Stimulated activated CD8-positive, alpha-beta memory T cell treated with anti-CD3 and anti-CD28 coated beads, Interleukin-15, amount 100 ng/mL, for 48 hours (primary cell): ENCODE results near the gene REC8.

ENCODE experiments used
- DNase-seq, 2 donors: peaks; one replicate each; pipeline ENCODE4 v3.0.0-alpha.2; 2020; ENCODE audit warnings: low read depth in 2 of 2

Gene REC8, protein sequence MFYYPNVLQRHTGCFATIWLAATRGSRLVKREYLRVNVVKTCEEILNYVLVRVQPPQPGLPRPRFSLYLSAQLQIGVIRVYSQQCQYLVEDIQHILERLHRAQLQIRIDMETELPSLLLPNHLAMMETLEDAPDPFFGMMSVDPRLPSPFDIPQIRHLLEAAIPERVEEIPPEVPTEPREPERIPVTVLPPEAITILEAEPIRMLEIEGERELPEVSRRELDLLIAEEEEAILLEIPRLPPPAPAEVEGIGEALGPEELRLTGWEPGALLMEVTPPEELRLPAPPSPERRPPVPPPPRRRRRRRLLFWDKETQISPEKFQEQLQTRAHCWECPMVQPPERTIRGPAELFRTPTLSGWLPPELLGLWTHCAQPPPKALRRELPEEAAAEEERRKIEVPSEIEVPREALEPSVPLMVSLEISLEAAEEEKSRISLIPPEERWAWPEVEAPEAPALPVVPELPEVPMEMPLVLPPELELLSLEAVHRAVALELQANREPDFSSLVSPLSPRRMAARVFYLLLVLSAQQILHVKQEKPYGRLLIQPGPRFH

DNA sequence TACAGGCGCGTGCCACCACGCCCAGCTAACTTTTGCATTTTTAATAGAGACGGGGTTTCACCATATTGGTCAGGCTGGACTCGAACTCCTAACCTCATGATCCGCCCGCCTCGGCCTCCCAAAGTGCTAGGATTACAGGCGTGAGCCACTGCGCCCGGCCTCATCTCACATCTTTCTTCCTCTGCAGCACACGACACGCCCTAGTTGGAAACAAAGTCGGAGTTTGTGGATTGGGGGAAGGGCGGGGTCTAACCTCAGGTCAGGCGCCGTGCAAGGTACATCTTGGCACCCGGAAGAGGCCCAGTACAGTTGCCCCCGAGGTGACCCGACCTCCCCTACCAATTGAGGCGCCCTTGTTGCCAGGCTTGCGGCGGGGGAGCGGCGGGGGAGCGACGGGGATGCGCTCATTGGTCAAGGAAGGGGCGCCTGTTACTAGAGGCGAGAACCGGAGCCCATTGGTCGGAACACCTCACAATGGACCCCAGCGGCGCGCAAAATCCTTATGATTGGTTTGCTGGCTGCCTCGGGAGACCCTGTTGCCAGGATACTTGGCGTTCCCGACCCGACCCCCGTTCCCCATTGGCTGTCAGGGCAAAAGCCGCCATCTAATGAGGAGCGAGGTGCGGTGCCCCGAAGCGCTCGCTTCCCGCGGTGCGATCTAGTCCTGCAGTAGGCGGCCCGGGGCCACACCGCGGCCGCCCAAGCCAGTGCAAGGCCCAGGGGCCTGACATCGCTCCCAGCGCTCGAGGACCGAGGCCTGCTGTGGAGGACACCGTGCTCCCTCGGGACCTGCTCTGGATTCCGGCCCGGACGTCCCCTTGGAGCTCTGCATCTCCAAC is at the start of gene REC8:
REC8 (plus strand) TSS at position 659 of the 839 bp plus-strand sequence. CDS start 473 bp downstream, outside the sequence.
- DNase-seq = peak; percentile 58 to 79

GRCh38 chr14:24122416-24122815 is 49.5 kb upstream of the REC8 start:
- DNase-seq = no peak

GRCh38 chr14:24122898-24123297 is 49.0 kb upstream of the REC8 start:
- no peak for DNase-seq

GRCh38 chr14:24123424-24124417 is 48.2 kb upstream of the REC8 start:
- DNase-seq = no peak

GRCh38 chr14:24126939-24127338 is 44.9 kb upstream of the REC8 start:
- DNase-seq = no peak

DNA sequence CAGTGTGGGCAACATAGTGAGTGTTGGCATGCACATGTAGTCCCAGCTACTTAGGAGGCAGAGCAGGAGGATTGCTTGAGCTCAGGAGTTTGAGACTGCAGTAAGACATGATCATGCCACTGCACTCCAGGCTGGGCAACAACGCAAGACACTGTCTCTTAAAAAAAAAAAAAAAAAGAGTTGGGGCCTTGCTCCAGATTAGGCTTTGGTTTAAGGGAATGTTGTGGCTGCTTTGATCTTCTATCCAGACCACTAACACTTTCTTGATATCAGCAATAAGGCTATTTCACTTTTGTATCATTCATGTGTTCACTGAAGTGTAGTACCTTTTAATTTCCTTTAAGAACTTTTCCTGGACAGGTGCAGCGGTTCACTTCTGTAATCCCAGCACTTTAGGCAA is 44.2 kb upstream of the REC8 start:
- DNase-seq = no peak

DNA sequence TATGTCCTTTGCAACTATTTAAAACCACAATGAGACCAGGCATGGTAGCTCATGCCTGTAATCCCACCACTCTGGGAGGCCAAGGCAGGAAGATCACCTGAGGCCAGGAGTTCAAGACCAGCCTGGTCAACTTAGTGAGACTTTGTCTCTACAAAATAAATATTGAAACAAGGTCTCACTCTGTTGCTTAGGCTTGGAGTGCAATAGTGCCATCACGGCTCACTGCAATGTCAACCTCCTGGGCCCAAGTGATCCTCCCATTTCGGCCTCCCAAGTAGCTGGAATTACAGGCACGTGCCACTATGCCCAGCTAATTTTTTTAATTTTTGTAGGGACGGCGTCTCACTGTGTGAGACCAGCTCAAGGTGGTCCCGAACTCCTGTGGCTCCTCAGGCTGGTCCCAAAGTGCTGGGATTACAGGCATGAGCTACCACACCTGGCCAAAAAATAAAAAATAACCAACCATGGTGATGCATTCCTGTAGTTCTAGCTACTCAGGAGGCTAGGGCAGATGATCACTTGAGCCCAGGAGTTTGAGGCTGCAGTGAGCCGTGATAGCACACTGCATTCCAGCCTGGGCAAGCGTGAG is 42.4 kb upstream of the REC8 start:
- DNase-seq = no peak

DNA sequence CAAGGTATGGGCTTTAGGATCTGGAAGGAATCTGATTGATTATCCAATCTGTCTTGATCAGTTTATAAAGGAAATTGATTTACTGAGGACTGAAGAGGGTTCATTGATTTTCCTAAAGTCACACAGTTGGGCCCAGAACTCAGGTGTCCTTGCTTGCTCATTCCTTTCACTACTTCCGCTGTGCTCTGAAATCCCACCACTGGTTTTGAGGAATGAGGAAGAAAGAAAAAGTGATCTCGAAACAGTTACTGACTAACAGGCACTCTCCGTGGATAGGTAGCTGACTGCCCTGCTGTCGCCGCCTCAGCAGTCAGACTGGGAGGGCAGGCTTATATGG is 41.5 kb upstream of the REC8 start, which contains the start of gene FITM1:
FITM1 (plus strand) TSS at position 280 of the 337 bp plus-strand sequence. CDS start 905 bp downstream, outside the sequence.
- DNase-seq = no peak

GRCh38 chr14:24130717-24131548 is 40.9 kb upstream of the REC8 start:
- DNase-seq = no peak

DNA sequence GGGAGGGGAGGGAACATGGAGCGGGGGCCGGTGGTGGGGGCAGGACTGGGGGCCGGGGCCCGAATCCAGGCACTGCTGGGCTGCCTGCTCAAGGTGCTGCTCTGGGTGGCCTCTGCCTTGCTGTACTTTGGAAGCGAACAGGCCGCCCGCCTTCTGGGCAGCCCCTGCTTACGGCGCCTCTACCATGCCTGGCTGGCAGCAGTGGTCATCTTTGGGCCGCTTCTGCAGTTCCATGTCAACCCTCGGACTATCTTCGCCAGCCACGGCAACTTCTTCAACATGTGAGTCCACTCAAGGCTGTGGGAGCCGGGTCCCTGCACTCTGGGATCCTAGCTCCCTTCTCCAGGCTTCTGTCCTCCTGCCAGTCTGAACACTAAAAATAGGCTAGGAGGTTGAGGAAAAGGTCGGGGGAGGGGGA is 40.3 kb upstream of the REC8 start:
- no peak for DNase-seq

GRCh38 chr14:24132061-24132685 is 39.7 kb upstream of the REC8 start:
- no peak for DNase-seq

DNA sequence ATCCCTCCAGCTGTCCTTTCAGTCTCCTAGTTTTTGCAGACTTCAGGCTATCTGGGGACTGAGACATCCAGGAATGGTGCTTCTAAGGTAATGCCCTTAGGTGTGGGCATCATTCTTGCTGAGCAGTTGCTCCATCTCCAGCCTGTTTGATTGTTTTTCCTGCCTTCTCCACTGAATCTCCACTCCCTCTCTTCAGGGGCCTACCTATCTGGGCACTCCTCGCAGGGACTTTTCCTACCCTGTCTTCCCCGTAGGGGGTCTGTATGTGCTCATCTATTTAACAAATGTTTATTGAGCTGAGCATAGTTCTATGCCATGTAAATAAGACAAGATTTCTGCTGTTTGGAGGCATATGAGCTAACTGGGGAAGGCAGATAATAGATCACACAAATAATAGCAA is 38.9 kb upstream of the REC8 start:
- DNase-seq = no peak

GRCh38 chr14:24133735-24134134 is 38.1 kb upstream of the REC8 start:
- no peak for DNase-seq

- DNase-seq = no peak
These were observed 36.4 kb upstream of the REC8 start for GRCh38 chr14:24135584-24135833.

DNA sequence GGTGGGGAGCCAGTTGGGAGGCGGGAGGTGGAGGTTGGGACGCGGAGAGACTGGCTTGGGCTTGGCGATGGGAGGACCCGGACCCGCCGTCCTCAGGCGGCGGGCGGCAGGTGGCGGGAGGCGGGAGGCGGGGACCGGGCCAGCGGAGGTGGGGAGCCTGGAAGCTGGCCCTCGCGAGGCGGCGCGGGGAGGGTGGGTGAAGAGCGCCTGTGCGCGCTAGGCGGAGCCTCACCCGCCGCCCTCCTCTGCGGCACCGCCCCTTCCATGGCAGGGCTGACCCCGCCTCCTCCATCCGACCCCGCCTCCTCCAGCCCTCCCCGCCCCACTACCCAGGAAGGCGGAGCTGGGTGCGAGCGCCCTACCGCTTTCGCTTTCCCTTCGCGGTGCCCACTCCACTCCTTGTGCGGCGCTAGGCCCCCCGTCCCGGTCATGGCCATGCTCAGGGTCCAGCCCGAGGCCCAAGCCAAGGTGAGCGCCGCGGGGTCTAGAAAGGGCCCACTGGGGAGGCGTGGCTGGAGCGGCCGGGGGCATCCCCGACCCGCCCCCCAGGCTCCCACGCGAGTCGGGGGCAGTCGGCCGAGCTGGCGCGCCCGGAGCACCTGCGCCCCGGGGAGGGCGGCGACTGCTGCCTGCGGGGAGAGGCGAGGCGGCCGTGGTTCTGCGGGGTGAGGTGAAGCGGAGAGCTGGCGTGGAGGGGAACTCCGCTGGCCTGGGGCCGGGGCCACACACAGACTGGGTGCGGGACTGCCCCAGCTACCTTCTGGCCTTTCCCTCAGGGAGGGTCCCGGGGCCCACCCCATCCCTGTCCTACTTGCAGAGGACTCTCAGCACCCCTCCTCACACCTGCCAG is 35.8 kb upstream of the REC8 start, which contains the start of gene PSME1:
PSME1 (plus strand) TSS at position 361 of the 850 bp plus-strand sequence; CDS start at position 430, 69 bp downstream.
- peak; percentile 88 to 90 for DNase-seq

- DNase-seq = no peak
These were observed 35.0 kb upstream of the REC8 start for GRCh38 chr14:24136684-24137528.

DNA sequence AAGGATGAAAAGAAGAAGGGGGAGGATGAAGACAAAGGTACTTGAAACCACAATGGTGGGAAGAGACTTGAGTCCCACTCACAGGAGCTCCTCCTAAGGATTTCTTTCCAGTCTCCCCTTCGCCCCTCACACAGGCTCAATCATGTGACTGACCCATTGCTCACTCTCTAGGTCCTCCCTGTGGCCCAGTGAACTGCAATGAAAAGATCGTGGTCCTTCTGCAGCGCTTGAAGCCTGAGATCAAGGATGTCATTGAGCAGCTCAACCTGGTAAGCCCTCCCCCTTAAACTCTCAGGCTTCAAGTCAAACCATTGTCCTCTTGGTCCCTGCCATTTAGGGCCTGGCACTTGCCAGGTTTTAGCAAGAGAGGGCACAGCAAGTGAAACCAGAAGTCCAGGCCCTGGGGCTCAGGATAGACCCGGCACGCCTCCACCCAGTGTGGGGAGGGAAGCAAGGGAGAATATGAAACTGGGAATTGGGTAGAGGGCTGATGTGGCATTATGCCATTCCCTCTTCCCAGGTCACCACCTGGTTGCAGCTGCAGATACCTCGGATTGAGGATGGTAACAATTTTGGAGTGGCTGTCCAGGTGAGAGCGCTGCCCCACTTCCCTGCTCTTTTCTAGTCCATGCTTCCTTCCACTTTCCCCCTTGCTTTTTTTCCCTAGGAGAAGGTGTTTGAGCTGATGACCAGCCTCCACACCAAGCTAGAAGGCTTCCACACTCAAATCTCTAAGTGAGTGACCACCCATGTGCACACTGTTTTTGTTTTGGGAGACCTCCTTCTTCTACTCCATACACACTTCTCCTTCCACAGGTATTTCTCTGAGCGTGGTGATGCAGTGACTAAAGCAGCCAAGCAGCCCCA is 34.1 kb upstream of the REC8 start:
- DNase-seq = no peak
